DMS114 treated with DMSO at 0.1 percent for 48 hours (cell line): ENCODE results near the gene DICER1.

ENCODE experiments used
- DNase-seq: peaks from one replicate; lab custom pipeline; 2025; ENCODE audit not compliant: unreplicated experiment; lab: John Stamatoyannopoulos, UW

The DICER1 gene

DNA sequence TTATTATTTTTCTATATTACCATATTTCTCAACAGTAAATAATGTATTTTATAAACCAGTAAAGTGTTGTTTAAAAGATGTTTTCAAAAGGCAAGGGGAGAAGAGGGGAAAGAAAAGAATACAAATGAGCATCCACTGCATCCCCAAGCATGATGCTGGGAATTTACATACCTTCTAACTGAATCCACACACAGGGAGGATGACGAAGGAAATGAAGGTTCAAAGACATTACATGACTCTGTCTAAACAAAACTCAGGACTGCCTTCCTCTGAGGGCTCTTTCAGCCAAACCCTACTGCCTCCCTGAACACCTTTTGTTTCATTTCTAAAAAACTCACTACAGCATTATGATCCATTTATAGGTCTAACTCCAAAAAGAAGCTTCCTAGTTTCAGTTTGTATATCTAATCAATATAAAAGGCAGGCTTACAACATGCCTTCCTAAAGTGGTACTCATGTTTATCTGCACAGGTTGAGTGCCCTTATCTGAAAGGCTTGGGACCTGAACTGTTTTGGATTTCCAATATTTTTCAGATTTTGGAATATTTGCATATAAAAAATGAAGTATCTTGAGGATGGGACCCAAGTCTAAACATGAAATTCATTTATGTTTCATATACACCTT, 30.3 kb downstream of the DICER1 start:
- DNase-seq: no peak

DNA sequence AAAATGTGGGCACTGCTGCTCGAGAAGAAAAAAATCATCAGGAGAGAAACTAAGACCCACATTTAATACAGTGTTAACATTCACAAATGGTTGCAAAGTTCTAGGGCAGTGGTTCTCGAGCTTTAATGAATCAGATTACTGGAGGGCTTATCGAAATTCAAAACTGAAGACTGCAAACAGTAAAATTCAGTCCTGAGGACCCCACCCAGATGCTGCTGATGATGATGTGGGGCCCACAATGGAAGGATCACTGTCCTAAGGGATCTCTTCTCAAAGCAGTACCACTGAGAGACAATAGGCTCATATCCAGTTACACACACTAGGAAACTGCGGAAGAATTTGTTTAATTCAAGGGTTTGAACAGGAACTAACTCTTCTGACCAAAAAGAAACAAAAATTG, 31.4 kb downstream of the DICER1 start:
- DNase-seq: no peak

DNA sequence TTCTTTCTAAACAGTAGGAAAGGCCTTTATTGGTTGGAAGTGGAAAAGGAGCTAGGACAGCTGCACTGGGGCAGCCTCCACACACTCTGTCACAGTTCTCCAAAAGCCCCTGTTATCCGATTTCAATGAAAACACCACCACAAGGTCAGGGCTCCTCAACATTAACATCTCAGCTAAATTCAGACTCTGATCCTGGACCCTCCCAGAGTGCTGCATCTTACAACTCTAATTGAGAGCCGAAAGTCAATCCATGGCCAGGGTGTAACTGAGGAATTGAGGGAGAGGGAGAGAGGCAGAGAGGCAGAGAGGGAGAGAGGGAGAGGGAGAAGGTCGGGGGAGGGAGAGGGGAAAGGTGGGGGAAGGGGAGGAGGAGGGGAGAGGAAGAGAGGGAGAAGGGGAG, 32.1 kb downstream of the DICER1 start:
- DNase-seq: no peak

DNA sequence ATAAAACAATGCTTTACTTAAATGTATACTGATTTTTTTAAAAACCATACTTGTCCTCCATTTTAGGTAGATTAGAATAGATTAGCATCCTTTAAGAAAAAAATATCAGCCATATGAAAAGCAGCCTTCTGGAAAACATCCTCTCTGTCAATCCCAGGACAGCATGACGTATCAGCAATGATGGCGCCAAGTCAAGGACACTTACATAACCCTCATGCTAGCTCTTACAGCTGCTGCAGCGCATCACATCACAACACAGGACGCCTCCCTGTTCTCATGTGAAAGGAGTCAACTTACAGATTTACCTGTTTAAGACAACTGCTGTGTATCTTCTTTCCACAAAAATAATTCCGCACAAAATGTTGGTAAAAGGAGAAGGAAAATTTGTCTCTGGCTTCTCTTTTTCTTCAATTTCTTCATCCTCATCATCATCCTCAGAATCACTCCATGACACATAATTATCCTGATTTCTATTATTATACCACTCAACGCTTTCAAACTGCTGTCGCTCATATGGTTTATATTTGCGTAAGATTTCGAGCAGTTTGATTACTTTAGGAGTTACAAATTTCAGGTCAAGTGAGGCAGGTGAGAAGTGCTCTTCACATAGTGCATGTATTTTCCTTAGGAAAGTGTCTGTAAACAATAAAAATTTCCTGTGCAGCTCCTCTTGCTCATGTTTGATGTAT, 33.3 kb downstream of the DICER1 start:
- DNase-seq: no peak

DNA sequence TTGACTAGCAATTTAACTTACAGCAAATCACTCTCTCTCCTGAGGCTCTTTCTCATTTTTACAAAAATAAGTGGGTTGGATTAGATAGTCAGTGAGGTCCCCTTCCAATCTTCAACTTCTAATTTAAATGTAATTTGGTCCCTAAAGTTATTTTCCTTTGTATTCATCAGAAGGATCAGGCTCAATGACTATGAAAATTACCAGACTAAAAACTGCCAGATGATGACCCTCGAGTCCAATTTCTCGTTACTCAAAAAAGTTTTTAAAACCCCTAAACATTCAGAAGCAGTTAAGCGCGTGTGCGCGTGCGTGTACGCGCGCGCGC, 34.7 kb downstream of the DICER1 start:
- DNase-seq: no peak

DNA sequence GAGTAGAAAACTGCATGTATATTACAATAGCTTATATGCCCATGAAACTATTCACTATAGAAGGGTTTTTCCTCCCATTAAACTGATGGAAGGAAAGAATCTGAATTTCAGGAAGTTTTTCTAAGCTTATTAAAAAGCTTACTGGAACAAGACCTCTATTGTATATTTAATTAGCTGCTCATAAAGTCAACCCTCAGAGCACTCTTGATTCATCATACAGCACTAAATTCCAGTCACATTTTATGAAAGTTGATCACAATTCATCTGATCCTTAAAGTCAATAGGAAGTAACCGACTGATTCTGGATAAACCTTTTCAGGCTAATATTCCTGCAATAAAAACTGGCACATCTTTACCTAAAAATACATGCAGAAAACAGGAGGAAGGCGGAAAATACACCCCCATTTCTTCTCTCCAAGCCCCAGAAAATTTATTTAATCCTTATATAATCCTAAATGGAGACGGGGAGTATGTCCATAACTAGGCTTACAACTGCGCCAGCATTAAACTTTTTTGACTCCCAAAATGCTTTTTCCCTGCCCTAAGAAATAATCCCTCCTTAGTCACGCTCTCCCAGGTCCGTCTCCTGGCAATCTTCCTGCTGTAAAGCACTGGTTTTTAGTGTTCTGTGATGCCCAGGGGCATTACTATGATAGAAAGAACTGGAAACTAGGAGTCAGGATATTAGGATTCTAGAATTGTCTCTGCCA, 35.3 kb downstream of the DICER1 start:
- no peak for DNase-seq

DNA sequence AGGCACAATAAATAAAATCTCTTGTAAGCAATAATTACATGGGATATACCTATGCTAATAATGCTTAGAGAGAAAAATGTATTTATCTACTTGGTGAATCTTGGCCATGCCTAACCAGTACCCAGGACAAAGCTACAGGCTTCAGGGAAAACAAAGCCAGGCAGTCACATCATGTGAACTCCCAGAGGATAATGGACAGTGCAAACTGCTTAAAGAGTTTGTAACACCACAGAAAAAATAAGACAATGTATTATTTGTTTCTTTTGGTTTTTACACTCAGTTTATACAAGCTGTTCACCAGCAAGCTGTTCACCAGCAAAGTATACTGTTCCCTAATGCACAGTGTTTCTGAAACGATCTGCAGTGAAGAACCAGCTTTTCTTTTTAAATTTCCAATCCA, 38.0 kb downstream of the DICER1 start:
- no peak for DNase-seq

DNA sequence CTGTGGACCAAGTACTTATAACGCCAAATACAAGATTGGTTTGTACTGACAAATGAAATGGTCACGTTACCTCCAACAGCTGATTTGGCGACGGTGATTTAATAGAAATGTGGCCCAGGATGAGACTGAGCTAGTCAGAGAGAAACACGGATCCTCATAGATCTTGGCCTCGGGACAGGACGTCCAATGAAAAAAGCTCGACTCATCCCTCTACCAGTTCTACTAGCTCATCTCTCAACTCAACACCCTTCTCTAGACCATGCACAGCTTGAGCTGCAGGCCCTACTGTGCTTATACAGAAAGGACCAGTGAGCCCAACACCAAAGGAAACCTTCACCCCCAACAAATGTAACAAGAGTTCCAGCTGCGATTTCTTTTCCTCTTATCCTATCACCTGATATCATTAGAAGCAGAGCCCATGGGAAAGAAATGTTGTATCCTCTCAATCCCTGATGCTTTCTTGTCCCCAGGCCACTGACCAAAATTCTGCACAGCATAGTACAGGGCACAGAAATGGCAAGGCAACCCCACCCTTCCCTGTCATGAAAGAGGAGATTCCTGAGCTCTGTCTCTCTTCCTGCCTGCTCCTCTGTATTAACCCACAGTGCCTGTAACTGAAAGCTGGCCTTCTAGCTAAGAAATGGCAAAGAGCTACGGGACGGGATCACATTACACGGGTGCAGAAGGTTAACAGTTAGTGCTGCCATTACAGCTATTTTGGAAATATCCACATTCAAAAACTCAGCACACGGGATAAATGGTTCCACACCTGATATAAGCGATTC, 39.2 kb downstream of the DICER1 start:
- DNase-seq: no peak

DNA sequence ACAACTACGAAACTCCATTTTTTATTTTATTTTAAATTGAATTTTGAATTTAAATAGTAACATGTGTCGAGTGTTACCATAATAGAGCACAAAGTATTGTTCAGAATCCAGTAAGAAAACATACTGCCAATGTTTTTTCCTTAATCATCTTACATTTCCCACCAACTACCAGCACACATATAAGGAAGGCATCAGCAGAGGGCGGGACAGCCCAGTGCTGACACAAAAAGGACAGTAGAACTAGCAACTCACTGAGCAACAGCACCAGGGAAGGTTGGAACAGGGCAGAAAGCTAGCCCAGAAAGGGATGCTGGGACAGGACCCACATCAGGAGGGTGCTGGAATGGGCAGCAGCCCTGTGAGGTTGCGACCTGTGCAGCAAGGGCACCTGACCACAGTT, 43.9 kb downstream of the DICER1 start:
- no peak for DNase-seq

DNA sequence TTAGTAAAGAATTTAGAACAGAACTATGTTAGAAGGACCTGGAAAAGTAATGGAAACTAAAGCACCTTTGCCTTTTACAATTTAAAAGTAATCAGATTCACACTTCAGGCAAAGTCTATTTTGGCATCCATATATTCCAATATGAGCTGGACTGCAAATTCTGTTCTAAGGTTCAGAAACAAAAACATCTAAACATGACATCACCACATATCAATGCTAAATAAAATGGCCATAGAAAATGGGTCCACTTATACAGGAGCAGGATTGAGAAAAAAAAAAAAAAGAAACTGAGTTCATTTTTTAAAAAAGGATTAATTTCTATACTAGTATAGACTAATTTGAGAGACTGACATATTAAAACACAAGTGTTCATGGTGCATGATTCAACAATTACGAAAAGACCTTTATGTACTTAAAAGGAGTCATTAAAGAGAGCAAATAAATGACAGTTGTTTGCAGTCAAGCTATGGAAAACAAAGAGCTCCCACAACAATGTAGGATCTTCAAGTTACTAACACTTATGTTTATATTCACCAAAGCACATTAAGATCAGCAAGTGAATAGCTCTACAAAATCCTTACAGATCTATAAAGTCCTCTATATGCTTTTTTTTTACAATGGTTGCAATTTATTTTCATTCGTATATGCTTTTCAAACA, 45.7 kb downstream of the DICER1 start:
- no peak for DNase-seq

DNA sequence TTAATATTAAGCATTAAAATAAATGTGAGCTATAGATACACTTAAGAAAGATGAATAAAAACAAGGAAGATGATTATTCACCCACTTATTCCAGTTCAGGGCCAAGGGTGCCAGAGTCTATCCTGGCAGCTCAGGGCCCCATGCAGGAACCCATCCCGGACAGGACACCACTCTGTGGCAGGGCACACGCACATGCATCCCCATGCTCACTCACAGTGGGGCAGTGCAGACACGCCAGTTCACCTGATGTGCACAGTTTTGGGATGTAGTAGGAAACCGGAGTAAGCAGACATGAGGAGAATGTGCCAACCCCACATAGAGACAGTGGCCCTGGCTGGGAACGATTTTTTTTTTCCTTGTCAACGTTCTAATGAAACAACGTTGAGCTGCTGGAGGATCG, 47.2 kb downstream of the DICER1 start:
- DNase-seq: no peak

DNA sequence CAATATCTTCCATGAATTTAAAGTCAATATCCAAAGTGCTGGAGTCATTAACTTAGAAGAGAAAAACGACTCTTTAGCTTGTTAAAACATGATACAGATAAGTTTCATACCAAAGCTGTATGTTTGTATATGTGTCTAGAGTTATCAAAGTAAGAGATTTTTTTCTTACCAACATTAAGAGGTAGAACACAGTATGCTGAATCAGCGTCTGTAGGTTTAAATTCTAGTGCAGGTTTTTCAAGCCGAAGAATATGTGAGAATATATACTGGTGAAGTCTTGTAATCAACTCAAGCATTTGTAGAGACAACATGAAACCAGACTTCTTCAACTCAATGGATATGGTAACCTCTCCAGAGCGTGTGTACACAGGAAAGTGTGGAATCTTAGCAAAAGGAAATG, 49.6 kb downstream of the DICER1 start:
- DNase-seq: no peak

DNA sequence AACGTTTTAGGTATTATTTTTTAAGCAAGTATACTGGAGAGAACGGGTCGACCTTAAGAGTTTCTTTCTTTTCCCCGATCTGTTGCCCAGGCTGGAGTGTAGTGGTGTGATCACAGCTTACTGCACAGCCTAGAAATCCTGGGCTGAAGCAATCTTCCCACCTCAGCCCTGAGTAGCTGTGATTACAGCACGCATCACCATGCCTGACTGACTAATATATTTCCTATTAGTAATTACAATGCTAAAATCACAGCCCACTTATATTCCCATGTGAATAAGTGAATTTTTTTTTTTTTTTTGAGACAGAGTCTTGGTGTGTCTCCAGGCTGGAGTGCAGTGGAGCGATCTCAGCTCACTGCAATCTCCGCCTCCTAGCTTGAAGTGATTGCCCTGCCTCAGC, 50.4 kb downstream of the DICER1 start:
- no peak for DNase-seq

DNA sequence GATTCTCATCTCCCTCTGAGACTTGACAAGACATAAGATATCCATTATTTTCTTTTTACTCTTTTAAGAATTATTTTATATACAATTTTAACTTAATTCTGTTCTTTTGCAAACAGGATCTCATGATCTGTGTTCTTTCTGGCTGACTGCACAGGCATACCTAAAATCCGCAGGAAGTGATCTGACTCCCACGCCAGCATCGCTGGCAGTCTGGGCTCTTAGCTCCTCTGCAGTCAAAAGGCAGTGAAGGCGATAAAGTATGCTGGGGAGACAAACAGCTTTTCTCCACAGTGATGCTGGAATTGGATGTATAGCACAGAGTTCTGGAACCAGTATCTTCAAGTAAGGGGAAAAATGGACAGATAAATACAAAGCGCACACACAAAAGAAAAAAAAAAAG, 52.4 kb downstream of the DICER1 start:
- DNase-seq: no peak

DNA sequence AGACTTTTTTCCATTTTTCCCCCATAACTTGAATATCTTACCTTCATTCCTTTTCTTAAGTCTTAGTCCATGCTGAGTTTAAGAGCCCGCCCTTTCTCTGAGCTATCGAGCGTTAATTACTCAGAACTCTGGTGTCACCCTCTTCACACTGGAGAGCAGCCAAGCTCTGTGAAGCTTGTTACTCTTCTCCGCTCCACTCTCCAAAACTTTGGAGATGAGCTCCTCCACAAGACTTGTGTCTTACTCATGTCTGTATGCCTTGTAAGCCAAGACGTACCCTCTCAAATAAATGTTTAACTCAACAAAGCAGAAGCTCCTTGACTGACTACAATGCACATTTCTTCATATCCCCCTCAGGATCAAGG, 54.7 kb downstream of the DICER1 start:
- DNase-seq: no peak

DNA sequence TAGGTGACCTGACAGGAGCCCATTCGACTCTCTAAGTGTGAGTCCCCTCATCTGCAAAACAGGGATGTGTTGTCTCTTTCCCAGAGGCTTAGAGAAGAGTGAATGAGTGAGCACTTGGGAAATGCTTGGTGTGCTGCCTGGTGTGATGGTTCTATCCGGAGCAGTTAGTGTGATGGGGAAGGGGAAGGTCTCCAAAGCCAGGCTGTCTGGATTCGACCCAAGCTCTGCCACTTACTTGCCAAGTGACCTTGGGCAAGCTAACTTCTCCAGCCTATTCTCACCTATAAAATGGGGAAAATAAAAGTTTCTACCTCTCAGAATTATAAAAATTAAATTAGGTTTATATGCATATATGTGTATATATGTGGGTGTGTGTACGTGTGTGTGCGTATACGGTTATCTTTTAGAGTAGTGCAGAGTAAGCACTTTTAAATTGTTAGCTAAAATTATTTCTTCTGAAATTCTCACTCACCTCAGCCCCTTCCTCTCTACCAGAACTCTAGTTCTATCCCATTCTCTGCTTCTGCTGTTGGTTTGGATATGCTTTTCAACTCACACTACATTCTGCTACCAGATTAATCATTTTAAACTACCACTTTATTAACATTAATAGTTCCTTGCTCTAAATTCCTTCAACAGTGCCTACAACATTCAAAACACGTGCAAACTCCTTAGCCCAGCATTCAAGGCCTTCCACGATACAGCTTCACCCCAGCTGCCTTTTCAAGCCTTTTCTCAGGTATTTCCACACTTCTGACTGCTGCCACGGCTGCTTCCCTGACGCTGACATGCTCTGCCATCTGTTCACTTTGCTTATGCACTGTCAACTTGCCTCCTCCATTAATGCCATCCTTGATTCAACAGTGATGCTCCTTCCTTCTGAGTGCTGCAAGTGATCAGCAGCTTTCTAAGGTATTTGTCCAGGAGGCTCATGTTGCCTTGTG, 55.3 kb downstream of the DICER1 start:
- no peak for DNase-seq

DNA sequence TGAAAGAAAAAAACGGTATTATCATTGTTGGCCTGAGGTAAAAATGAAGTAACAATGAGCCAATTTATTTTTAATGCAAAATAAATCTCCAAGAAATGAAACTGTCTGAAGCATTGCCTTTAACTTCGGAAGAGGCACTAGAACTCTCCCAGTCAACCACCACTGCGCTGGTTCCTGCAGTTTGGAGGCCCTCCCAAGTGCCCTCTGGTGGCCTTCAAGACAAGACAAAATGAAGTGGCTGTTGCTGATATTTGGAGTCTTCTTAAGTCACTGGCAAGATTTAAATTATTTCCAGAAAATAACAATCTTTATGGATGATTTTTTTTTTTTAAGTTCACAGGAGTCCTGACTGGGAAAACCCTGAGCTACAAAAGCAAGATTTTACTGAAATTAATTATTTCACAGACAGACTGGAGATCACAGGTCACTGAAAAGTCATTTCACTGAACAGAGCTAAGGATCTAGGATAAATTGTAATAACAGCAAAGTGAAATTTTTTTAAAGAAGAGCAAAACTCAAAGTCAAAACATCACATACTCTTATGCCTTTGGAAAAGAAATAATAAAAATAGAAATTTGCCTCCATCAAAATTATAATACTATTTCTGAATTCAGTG, 58.2 kb downstream of the DICER1 start:
- peak; percentile 21 for DNase-seq

DNA sequence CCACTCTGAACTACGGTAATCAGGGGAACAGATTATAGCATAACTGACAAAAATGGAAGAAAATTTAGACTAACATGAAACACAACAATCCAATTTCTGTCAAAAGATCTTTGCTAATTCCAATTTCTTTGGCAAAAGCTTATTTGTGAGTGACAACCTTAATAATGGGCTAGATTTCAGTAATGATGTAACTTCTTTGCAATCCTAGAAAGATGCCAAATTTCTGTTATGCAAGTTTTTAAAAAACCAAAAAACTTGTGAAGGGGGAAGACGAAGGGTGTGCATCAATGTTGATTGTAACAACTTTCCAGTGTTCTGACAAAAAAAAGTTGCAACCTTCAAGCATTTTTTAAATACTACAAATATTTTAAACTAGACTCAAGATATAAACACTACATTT, 59.9 kb downstream of the DICER1 start:
- no peak for DNase-seq

DNA sequence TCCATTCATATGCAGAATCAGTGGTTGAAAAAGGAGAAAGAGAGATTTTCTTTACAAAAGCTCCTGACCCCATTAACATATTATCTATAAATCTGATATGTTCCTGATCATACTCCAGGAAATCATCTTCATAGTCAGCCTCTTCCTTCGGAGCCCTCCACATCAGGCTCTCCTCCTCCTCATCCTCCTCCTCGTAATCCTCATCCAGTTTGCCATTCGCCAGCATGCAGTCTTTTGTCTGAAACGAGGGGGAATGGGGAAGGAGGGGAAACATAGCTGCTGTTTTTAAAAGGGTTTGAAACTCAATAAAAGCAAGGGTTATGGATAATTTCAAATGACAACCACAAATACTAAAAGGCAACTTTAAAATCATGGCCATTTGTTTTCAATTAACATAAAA, 60.9 kb downstream of the DICER1 start:
- no peak for DNase-seq

DNA sequence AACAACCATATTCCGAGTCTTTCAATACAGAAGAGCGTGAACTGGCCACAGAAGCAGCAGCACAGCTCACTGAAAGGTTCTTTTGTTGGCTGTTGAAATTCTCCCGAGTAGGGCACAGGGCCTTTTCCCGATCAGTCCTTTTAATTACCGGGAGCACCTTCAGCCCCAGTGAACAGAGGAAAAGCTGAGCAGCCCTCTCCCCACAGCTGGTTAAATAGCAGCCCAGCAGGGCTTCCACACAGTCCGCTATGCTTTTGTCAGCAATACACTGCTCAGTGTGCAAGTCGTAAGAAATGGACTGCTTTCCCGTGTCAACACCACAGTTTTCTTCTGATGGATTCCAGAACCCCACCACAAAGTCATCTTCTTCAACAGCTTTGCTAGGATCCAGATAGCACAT, 61.3 kb downstream of the DICER1 start:
- no peak for DNase-seq
